ENCODE measurements around the gene ACSF3. TPM values are rescaled to one million over a fixed set of nuclear protein-coding genes. Genes with fewer than 3 reads are reported as not detected.
"Not testable (repeated sequence)": the region's sequence is repeated elsewhere in the genome, so short reads cannot be mapped to it uniquely, and the experiment has no call there.

ACSF3 gene
- total RNA-seq, 3 donors from 2014 or later = 44.7 to 77.8 (median 49.6) TPM

DNA sequence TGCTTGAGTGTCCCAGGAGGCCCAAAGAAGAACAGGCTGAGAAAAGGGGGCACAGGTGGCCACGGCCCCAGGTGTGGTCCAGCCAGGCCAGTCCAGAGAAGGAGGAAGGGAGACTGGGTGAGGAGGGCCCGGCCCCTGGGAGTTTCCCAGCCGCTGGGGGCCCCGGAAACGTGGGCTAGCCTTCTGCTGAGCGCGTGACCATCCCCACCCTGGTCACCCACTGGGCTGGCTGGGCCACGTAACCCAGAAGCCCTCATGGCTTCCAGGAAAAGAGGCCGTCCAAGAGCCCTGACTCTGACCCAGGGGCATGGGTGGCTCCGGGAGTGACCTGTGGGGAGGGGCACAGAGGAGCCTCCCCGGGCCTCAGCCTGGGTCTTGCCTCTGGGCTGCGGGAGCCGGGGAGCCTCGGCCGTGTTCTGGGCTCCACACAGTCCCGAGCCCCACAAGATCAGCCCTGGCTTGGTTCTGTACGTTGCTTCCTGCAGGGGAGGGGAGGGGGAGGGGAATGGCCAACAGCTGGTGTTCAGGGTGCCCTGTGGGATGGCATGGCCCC, 29.8 kb upstream of the ACSF3 start:
- Histone ChIP-seq H3K9me3 (no peaks in the 10 kb centered on the region), H3K36me3 (ENCODE audit: low read depth) (no peaks in the 10 kb centered on the region), H3K4me1 (ENCODE audit: low read depth) (peaks cover 4% of the 10 kb centered on the region), H3K4me3 (no peak overlapping the region)
- no peak for DNase-seq
- intact Hi-C loops (cut with DNase I, micrococcal nuclease) = no loop called here
- TF ChIP-seq, protein P1, sequence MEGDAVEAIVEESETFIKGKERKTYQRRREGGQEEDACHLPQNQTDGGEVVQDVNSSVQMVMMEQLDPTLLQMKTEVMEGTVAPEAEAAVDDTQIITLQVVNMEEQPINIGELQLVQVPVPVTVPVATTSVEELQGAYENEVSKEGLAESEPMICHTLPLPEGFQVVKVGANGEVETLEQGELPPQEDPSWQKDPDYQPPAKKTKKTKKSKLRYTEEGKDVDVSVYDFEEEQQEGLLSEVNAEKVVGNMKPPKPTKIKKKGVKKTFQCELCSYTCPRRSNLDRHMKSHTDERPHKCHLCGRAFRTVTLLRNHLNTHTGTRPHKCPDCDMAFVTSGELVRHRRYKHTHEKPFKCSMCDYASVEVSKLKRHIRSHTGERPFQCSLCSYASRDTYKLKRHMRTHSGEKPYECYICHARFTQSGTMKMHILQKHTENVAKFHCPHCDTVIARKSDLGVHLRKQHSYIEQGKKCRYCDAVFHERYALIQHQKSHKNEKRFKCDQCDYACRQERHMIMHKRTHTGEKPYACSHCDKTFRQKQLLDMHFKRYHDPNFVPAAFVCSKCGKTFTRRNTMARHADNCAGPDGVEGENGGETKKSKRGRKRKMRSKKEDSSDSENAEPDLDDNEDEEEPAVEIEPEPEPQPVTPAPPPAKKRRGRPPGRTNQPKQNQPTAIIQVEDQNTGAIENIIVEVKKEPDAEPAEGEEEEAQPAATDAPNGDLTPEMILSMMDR (IDR thresholded peaks at IDR 0.05) = no peak
- ATAC-seq = no peak

DNA sequence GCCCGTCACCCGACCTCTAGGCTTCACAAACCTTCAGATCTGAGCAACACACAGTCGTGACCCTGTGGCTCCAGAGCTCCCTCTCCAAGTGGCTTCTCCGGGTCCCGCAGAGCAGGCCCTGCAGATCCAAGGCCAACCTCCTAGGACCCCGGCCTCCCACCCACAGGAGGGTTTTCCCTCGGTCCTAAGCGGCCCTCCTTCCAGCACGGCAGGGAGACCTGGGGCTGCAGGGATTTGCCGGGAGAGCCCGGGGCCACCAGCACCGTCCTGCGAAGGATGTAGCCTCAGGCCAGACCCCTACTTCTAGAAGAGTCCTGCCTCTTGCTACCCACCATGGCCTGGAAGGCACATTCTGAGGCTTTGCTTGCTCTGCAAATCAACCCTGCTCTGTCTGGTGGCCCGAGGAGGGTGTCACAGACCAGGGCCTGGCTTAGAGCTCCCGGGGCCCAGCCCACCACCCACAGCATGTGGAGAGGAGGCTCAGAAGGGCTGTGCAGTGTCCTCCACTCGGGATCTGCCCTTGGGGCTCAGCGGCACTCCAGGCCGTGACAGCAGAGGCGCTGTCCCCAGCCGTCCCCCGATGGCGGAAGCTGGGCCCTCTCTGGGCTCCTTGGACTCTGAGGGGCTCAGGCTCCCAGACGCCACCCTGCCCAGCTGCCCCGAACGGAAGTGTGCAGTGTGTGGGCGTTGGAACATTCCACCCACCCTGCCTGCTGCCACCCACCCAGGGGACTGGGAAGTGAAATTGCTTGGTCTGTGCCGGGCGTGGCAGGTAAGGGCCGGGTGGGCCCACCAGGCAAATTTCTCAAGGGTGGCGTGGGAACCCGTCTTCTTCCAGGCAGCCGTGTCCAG, 28.8 kb upstream of the ACSF3 start:
- Histone ChIP-seq H3K36me3 (ENCODE audit: low read depth) (no peaks in the 10 kb centered on the region), H3K4me3 (no peak overlapping the region), H3K4me1 (ENCODE audit: low read depth) (peaks cover 4% of the 10 kb centered on the region), H3K9me3 (no peaks in the 10 kb centered on the region)
- TF ChIP-seq, protein P1 (IDR thresholded peaks at IDR 0.05) = no peak
- intact Hi-C loops (cut with DNase I, micrococcal nuclease) = no loop called here
- DNase-seq (no peak), ATAC-seq (peak; percentile 13)

DNA sequence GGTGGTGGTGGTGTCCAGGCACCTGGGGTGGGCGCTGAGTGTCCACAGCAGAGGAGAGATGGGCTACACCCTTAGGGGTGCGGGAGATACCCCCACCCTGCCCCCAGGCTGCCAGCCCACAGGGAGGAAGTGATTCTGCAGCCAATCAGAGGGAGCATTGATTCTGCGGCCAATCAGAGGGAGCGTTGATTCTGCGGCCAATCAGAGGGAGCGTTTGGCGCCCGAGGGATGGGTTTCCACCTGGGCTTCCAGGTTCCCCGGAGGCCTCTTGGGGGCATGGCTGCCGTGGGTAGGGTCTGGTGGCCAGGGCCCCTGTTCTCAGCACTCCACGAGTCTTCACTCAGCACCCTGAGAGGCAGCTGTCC, 28.2 kb upstream of the ACSF3 start:
- H3K4me3 ChIP-seq = no peak overlapping the region
- no peaks in the 10 kb centered on the region for H3K36me3 ChIP-seq (ENCODE audit: low read depth)
- intact Hi-C loops (cut with DNase I, micrococcal nuclease) = no loop called here
- TF ChIP-seq, protein P1 (IDR thresholded peaks at IDR 0.05) = no peak
- ATAC-seq = no peak
- H3K9me3 ChIP-seq = no peaks in the 10 kb centered on the region
- no peak for DNase-seq
- peaks cover 4% of the 10 kb centered on the region for H3K4me1 ChIP-seq (ENCODE audit: low read depth)

DNA sequence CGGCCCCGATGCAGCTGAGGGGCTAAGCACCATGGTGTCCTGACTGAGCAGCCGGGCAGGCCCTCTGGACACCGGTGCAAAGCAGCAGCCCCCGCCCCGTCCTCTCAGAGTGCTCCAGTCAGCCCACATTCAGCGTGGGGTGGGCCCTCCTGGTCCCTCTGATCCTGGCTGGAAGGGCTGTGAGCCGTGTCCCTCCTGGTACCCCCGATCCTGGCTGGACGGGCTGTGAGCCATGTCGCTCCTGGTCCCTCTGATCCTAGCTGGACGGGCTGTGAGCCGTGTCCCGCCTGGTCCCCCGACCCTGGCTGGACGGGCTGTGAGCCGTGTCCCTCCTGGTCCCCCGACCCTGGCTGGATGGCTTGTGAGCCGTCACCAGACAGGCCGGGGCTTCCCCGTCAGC, 26.9 kb upstream of the ACSF3 start:
- TF ChIP-seq, protein P1 (IDR thresholded peaks at IDR 0.05) = no peak
- ATAC-seq (no peak), DNase-seq (no peak)
- intact Hi-C loops (cut with DNase I, micrococcal nuclease) = no loop called here
- Histone ChIP-seq H3K4me3 (no peak overlapping the region), H3K9me3 (no peaks in the 10 kb centered on the region), H3K4me1 (ENCODE audit: low read depth) (peaks cover 8% of the 10 kb centered on the region), H3K36me3 (ENCODE audit: low read depth) (no peaks in the 10 kb centered on the region)

DNA sequence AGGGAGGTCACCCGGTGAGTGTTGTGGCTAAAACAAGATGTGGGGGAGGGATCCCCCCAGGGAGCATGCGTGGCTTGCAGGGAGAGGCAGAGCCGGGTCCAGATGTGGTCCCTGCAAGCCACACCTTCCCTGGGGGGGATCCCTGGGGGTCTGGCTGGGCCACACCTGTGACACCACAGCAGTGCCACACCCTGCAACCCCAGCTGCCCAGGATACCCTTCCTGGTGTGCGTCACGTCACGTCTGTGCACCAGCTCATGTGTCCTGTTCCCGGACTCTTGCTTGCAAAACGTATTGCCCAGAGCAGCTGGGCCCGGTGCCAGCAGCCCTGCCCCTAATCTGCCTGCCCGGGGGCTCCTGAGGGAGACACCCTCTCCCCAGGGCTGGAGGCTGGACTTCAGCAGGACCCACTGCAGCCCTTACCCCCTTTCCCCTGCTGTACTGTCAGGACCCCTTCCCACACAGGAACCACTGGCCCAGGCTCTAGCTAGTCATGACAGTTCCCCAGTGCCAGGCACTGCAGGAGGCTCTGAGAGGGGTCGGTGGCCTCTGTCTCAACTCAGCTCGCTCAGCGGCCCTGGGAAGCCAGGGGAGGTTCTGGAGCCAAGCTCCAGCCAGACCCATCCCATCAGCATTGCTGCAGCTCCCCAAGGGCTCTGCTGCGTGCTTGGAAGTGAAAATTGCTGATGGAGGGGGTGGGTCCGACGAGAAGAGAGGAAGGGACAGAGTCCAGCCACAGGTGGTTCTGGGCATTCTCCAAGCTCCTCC, 25.8 kb upstream of the ACSF3 start:
- peak; percentile 39 to 79 (median 57) for DNase-seq
- peaks cover 8% of the 10 kb centered on the region for H3K4me1 ChIP-seq (ENCODE audit: low read depth)
- ATAC-seq = peak; percentile 64

DNA sequence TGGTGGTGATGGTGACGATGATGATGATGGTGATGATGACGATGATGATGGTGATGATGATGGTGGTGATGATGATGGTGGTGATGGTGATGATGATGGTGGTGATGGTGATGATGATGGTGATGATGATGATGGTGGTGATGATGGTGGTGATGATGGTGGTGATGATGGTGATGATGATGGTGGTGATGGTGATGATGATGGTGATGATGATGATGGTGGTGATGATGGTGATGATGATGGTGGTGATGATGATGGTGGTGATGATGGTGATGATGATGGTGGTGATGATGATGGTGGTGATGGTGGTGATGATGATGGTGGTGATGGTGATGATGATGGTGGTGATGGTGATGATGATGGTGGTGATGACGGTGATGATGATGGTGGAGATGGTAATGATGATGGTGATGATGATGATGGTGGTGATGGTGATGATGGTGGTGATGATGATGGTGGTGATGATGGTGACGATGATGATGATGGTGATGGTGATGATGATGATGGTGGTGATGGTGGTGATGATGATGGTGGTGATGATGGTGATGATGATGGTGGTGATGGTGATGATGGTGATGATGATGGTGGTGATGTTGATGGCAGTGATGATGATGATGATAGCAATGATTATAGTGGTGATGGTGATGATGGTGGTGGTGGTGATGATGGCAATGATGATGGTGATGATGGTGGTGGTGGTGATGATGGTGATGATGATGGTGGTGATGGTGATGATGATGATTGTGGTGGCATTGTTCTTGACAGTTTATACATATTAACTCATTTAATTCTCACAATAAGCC, 24.6 kb upstream of the ACSF3 start:
- DNase-seq; H3K4me1 ChIP-seq (ENCODE audit: low read depth); H3K9me3 ChIP-seq; intact Hi-C loops (cut with DNase I, micrococcal nuclease); H3K4me3 ChIP-seq; H3K36me3 ChIP-seq (ENCODE audit: low read depth); ATAC-seq: not testable (repeated sequence)

More for the DNA sequence above, 25.8 kb upstream of the ACSF3 start:
- intact Hi-C loops (cut with DNase I, micrococcal nuclease) = no loop called here
- H3K4me3 ChIP-seq = no peak overlapping the region
- no peaks in the 10 kb centered on the region for H3K36me3 ChIP-seq (ENCODE audit: low read depth)
- TF ChIP-seq, protein P1 (IDR thresholded peaks at IDR 0.05) = no peak
- no peaks in the 10 kb centered on the region for H3K9me3 ChIP-seq
